Thyroid gland (tissue), 4 donors: Measurements from ENCODE around the gene MTLN. TPM values are rescaled to one million over a fixed set of nuclear protein-coding genes. Genes with fewer than 3 reads are reported as not detected.
A peak's percentile ranks its signal among the peaks of the same experiment; 100 is the strongest.

Experiments used
- DNase-seq, 2 donors: peaks; one replicate each; pipeline ENCODE4 v3.0.0-alpha.2; 2019
- H3K27ac ChIP-seq, 3 donors: fragments of 200-600 bp; sonication (generic); 1 replicate in 2 of 3; 2 replicates in 1 of 3; pipeline ENCODE4 v1.5.1; 2016 to 2019; ENCODE audit warnings: mild to moderate bottlenecking in 1 of 3, moderate library complexity in 1 of 3
- H3K27me3 ChIP-seq: fragments of 200-600 bp; sonication (generic); one replicate; pipeline ENCODE4 v1.5.1; 2019
- H3K36me3 ChIP-seq, 2 donors: fragments of 200-600 bp; sonication (generic); one replicate each; pipeline ENCODE4 v1.5.1; 2016 to 2019
- H3K4me1 ChIP-seq, 2 donors: fragments of 200-600 bp; sonication (generic); one replicate each; pipeline ENCODE4 v1.5.1; 2017 to 2019
- H3K4me3 ChIP-seq, 3 donors: fragments of 200-600 bp; sonication (generic); replicated peaks in 1 of 3; 1 replicate in 2 of 3; 2 replicates in 1 of 3; pipeline ENCODE4 v1.5.1; 2016; ENCODE audit warnings: mild to moderate bottlenecking in 1 of 3
- H3K9me3 ChIP-seq: fragments of 200-600 bp; sonication (generic); one replicate; pipeline ENCODE4 v1.5.1; 2017
- CTCF ChIP-seq, 6 experiments: fragments of 200-600 bp in 3 of 6; fragments of 450-650 bp in 3 of 6; sonication (generic) in 3 of 6; IDR thresholded peaks; one replicate each; pipeline ENCODE4 v1.5.1; 2016 to 2019; ENCODE audit warnings: antibody characterized with exemption in 6 of 6, mild to moderate bottlenecking in 2 of 6, inconsistent platforms in 1 of 6, moderate library complexity in 1 of 6
- POLR2A ChIP-seq, 2 donors: fragments of 450-650 bp; IDR thresholded peaks; one replicate each; pipeline ENCODE4 v1.6.1; 2017; ENCODE audit warnings: antibody characterized with exemption in 2 of 2, mild to moderate bottlenecking in 2 of 2, moderate library complexity in 1 of 2
- WGBS, 2 donors: methylation state at CpG; one replicate each; pipeline ENCODE4 v1.1.5; 2017; 5-methylcytosine and 5-hydroxymethylcytosine counted together
- intact Hi-C: fragments of 100-400 bp; cut with DNase I; formaldehyde crosslinking; loops from one replicate; pipeline ENCODE4 v1.15.1; 2023
- total RNA-seq, 4 donors: library from RNA; depleted of rRNA; stranded (reverse); fragments of >200 nt; gene quantifications; one replicate each; pipeline ENCODE4 v1.2.3, GENCODE V29; 2016

Gene MTLN
- total RNA-seq, 4 donors from 2014 or later = 66.4 to 122 (median 94.8) TPM

GRCh38 chr2:110180036-110180435 is 32.3 kb downstream of the MTLN start:
- H3K4me3 ChIP-seq = no peak overlapping the region
- DNase-seq = no peak
- no peak overlapping the region for H3K27ac ChIP-seq
- no peaks in the 10 kb centered on the region for H3K27me3 ChIP-seq
- no peaks in the 10 kb centered on the region for H3K9me3 ChIP-seq
- no peaks in the 10 kb centered on the region for H3K4me1 ChIP-seq
- H3K36me3 ChIP-seq = no peaks in the 10 kb centered on the region
- intact Hi-C loops = no loop called here
- no peak for TF ChIP-seq POLR2A (IDR thresholded peaks at IDR 0.05)
- TF ChIP-seq CTCF (IDR thresholded peaks at IDR 0.05) = no peak

- no peak for DNase-seq
- H3K27ac ChIP-seq = no peak overlapping the region
- no peaks in the 10 kb centered on the region for H3K27me3 ChIP-seq
- no peak for TF ChIP-seq CTCF (IDR thresholded peaks at IDR 0.05)
- H3K4me1 ChIP-seq = no peaks in the 10 kb centered on the region
- H3K36me3 ChIP-seq = no peaks in the 10 kb centered on the region
- H3K9me3 ChIP-seq = no peaks in the 10 kb centered on the region
- intact Hi-C loops = no loop called here
- 93 to 96% methylated on average over 1 of the region's 1 CpG for WGBS, 2 donors
- H3K4me3 ChIP-seq = no peak overlapping the region
Measured at GRCh38 chr2:110173523-110173922, 38.8 kb downstream of the MTLN start.

DNA sequence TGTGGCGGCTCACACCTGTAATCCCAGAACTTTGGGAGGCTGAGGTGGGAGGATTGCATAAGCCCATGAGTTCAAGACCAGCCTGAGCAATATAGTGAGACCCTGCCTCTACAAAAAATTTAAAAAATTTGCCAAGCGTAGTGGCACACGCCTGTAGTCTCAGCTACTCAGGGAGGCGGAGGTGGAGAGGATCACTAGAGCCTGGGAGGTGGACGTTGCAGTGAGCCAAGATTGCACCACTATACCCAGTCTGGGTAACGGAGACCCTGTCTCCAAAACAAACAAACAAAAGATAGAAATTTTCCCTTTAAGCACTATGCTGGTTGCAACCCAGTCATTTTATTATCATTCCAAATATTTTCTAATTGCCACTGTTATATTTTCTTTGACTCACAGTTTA is 39.8 kb downstream of the MTLN start:
- no peak for DNase-seq
- TF ChIP-seq CTCF (IDR thresholded peaks at IDR 0.05) = no peak
- no peak for TF ChIP-seq POLR2A (IDR thresholded peaks at IDR 0.05)
- intact Hi-C loops = no loop called here
- no peaks in the 10 kb centered on the region for H3K9me3 ChIP-seq
- H3K4me1 ChIP-seq = no peaks in the 10 kb centered on the region
- no peak overlapping the region for H3K27ac ChIP-seq
- 94 to 96% methylated on average over 6 of the region's 6 CpGs for WGBS, 2 donors
- H3K36me3 ChIP-seq = no peaks in the 10 kb centered on the region
- no peak overlapping the region for H3K4me3 ChIP-seq
- H3K27me3 ChIP-seq = no peaks in the 10 kb centered on the region

DNA sequence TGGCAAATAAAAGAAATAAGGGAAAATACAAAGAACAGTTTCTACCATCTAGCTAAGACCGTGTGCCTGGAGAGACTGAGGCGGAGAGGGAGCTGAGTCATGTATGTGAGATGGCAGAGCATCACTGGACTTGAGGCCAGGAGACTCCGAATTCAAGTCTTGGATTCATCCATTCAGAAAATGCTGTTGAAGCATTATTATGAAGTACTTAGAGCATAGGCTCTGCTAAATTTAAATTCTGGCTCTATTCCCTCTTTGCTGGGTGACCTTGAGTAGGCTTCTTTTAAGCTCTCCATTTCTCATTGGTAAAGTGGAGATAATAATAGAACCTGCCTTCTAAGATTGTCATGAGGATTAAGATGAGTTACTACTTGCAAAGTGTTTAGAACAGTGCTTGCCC is 42.2 kb downstream of the MTLN start:
- no peak for DNase-seq
- H3K9me3 ChIP-seq = no peaks in the 10 kb centered on the region
- H3K27ac ChIP-seq = no peak overlapping the region
- WGBS, 2 donors = 94% methylated on average over 3 of the region's 3 CpGs
- no peaks in the 10 kb centered on the region for H3K36me3 ChIP-seq
- H3K27me3 ChIP-seq = no peaks in the 10 kb centered on the region
- intact Hi-C loops = no loop called here
- H3K4me3 ChIP-seq = no peak overlapping the region
- TF ChIP-seq CTCF (IDR thresholded peaks at IDR 0.05) = no peak
- peaks cover 12 to 15% of the 10 kb centered on the region in 2 donors for H3K4me1 ChIP-seq

DNA sequence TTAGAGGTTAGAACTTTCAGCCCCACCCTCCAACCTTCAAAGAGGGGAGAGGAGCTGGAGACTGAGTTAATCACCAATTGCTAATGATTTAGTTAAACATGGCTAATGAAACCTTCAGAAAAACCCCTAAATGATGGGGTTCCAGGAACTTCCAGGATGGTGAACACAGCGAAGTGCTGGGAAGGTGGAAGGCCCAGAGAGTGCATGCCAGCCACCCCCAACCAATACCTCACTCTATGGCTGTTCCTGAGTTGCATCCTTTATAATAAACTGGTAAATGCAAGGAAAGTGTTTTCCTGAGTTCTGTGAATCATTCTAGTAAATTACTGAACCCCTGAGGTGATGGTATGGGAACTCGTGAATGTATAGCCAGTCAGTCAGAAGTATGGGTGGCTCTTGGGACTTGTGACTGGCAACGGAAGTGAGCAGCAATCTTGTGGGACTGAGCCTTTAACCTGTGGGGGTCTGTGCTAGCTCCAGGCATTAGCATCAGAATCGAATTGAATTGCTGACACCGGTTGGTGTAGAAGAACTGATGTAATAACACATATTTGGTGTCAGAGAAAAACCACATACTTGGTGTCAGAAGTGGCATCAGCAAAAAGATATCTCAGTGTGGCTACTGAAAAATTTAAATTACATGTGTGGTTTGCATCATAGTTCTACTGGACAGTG is 44.9 kb downstream of the MTLN start:
- H3K4me3 ChIP-seq = no peak overlapping the region
- H3K36me3 ChIP-seq = no peaks in the 10 kb centered on the region
- WGBS, 2 donors = 81 to 85% methylated on average over 5 of the region's 5 CpGs
- peaks cover 12 to 15% of the 10 kb centered on the region in 2 donors for H3K4me1 ChIP-seq
- no peaks in the 10 kb centered on the region for H3K27me3 ChIP-seq
- peak overlapping the region in 2 of 3 donors; percentile 14 to 15 for H3K27ac ChIP-seq
- TF ChIP-seq CTCF (IDR thresholded peaks at IDR 0.05) (no peak), POLR2A (IDR thresholded peaks at IDR 0.05) (no peak)
- H3K9me3 ChIP-seq = no peaks in the 10 kb centered on the region
- intact Hi-C loops = no loop called here
- no peak for DNase-seq
